HG03439 (cell line): Measurements from ENCODE around the gene ATP6V1C2.
A peak's percentile ranks its signal among the peaks of the same experiment; 100 is the strongest.
"Not testable (repeated sequence)": the region's sequence is repeated elsewhere in the genome, so short reads cannot be mapped to it uniquely, and the experiment has no call there.

ENCODE experiments used
- ATAC-seq: cut with Tn5 transposase; IDR thresholded peaks from one replicate; pipeline ENCODE4 v1.9.1; 2021; ENCODE audit warnings: mild to moderate bottlenecking, moderate library complexity; ENCODE audit not compliant: unreplicated experiment

Gene ATP6V1C2

GRCh38 chr2:10783421-10783820 is 62.0 kb downstream of the ATP6V1C2 start:
- no peak for ATAC-seq

- ATAC-seq: no peak
Measured at GRCh38 chr2:10784719-10785118, 63.3 kb downstream of the ATP6V1C2 start.

DNA sequence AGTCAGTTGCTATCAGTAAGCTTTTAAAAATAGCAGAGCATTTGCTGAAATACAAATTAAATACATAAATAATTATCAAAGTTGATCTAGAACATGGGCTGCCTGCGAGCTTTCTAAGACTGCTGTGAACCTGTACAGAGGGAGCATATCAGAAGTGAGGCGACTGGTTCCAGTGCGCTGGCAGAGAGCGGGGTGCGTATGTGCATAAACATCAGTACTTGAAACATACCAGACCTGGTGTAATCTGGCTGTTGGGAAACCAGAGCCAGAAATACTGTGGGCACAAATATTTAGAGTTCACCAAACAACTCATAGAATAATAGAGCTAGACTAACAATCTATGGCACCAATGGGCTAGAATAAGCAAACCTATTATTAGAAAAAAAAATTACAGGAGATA is 63.8 kb downstream of the ATP6V1C2 start:
- ATAC-seq: no peak

- ATAC-seq: no peak
Measured at GRCh38 chr2:10786240-10786982, 65.0 kb downstream of the ATP6V1C2 start.

DNA sequence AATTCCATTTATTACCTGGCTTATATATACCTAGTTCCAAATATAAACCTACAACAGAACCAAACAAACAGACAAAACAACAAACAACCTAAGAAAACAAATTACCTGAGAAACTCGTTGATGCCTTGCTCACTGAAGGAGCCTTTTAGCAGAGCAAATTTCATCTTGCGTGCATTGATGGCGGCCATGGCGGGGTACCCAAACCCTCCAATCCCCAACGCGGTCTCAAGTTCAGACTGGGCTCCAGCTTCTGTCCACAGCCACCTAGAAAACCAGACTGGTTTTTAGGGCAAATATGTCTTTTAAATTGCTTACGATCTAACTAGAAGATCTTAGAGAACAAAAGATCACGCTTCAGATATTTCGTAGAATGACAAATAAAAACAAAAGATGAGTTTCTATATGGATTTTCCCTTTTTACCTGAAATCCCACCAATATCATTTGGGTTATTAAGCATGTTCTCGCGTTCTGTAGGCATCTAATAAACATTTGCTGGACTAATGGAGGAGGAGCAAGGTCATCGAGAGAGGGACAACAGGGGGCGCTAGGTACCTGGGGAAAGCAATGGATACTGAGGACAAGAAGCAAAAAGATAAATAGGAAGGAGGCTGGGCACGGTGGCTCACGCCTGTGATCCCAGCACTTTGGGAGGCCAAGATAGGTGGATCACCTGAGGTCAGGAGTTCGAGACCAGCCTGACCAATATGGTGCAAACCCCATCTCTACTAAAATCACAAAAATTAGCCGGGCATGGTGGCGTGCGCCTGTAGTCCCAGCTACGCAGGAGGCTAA is 65.9 kb downstream of the ATP6V1C2 start:
- ATAC-seq: no peak

DNA sequence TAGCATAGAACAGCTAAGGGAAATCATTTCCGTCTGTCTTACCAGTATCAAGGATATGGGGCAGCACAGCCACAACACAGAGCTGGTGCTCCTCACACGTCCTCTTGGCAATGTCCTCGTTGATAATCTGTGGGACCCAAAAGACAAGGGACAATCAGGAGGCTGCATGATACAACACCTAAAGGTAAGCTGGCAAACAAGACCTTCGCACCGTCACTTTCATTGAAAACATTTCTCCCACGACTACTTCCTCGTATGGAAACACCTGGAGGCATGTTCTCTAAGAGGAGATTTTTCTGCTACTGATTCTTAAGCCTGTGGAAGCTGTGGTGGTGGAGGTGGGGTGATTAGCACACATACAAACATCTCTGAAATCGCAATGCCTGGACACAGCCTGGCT is 67.4 kb downstream of the ATP6V1C2 start:
- ATAC-seq: no peak

DNA sequence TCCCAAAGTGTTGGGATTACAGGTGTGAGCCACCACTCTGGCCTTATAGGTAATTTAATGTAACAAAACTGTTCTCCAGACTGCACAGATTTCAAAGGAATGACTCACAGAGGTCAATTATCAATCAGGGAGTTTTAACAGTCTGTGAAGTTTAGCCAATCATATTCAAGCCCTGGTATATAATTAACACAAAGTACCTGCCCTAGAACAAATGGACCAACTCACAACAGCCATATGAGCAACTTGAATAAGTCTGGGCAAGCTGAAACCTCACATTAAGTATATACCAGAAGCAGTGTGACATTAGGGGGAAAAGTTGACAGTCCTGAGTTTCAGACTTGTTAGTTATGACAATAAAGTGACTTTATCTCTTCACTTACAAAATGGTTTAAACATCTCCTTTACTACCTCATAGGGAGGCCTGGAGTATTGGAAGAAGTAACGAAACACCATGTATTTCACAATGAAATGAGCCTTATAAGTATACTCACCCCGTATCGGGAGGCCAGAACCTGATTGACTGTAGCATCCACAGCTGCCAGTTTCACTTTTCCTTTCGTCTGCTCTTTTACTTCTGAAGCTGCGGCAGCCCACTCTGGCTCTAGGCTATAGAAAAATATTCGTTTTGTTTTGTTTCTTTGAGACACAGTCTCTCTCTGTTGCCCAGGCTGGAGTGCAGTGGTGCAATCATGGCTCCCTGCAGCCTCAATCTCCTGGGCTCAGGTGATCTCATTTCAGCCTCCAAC is 69.0 kb downstream of the ATP6V1C2 start:
- ATAC-seq: no peak

DNA sequence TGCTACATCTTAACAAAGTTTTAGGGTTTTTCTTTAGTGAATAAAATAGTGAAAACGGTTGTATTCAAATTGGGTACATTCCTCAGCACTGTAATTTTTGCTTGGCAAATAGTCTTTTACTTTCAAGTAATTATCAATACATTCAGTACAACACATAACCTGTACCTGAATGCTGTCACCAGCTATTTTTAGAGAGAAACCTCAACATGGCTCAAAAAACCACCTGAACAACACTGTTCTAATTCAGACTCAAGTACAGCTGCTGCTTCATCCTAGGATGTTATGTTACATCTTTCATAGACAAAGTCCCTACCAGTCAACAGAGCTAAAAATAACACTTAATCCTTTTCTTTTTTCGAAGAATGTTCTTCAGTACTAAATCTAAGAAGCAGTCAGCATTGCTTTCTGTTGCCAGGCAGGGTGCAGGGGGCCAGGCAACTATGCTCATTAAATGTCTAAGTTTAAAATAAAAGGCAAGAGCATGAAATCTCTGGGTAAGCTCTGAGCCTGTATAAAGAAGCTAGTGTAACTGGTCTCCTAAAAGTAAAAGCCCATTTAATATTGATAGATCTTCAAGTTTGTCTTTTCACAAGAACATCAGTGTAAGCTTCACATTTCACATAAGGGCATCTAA is 70.7 kb downstream of the ATP6V1C2 start:
- ATAC-seq: peak; percentile 62

GRCh38 chr2:10792660-10793400 is 71.4 kb downstream of the ATP6V1C2 start:
- no peak for ATAC-seq

- no peak for ATAC-seq
Measured at GRCh38 chr2:10793816-10794215, 72.4 kb downstream of the ATP6V1C2 start.

DNA sequence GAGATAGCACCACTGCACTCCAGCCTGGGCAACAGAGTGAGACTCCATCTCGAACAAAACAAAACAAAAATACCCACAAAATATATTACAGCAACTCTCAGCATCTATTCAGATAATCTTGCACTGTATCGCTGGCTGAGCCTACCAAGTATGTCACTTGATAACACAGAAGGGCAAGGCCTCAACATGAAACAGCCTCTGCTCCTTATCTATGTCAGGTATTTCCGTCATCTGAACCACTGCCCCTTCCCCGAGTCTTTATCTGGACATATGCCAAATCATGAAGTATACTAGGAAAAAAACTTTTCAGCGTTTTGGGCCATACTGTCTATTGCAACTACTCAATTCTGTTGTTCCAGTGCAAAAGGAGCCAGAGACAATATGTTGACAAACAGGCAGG is 73.4 kb downstream of the ATP6V1C2 start:
- no peak for ATAC-seq

GRCh38 chr2:10795508-10796046 is 74.1 kb downstream of the ATP6V1C2 start:
- ATAC-seq: no peak

- ATAC-seq: no peak
Measured at GRCh38 chr2:10796703-10797102, 75.3 kb downstream of the ATP6V1C2 start.

GRCh38 chr2:10798783-10799182 is 77.4 kb downstream of the ATP6V1C2 start:
- ATAC-seq: no peak

- ATAC-seq: no peak
Measured at GRCh38 chr2:10800163-10800562, 78.7 kb downstream of the ATP6V1C2 start.

GRCh38 chr2:10802657-10803056 is 81.2 kb downstream of the ATP6V1C2 start:
- no peak for ATAC-seq

- not testable (repeated sequence) for ATAC-seq
Measured at GRCh38 chr2:10805990-10806389, 84.6 kb downstream of the ATP6V1C2 start.

GRCh38 chr2:10806543-10806942 is 85.1 kb downstream of the ATP6V1C2 start:
- ATAC-seq: no peak

GRCh38 chr2:10810202-10811161 is 89.1 kb downstream of the ATP6V1C2 start:
- peak; percentile 21 for ATAC-seq
